Measurements from ENCODE around the gene AP3D1.
"Not testable (repeated sequence)": the region's sequence is repeated elsewhere in the genome, so short reads cannot be mapped to it uniquely, and the experiment has no call there.

Gene AP3D1

DNA sequence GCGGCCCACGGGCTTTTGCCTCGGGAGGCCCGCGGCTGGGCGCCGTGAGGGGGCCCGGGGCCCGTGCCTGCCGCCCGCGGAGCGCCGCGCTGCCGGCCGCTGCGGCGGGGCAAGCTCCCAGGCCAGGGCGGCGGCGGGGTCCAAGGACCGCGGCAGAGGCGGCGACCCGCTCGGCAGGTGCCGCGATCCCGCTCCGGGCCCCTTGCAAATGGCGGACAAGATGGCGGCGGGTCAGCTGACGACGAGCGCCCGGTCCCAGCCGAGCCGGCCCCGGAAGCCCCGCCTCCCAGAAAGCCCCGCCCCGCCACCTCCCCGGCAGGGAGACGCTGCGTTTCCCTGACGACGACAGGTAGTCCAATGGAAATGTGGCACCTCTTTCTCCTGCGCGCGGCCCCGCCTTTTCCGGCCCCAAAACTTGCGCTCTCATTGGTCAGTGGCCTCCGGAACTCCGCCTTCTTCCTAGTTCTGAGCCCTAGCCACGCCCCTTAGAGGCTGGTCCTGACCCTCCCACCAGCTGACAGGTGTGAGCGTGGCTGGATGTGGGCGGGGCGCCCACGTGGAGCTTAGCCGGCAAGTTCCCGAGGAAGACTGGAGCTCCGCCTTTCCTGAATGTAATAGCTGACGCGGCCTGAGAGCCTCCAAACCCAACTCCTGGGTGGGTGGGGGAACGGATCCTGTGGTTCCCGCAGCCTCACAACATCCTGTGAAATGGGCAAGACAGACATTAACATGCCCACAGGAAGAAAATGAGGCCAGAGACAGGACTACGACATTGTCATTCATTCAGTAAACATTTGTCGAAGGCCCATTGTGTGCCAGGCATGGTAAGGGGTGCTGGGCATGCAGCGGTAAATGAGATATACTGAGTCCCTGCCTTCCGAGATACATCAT is at the start of gene AP3D1:
Gene AP3D1 (minus strand): TSS at position 228 of the 891 bp plus-strand sequence. CDS start 232 bp downstream, outside the sequence.
- peak; percentile 99 for DNase-seq

GRCh38 chr19:2200624-2201294 is 49.4 kb upstream of the AP3D1 start:
- not testable (repeated sequence) for DNase-seq

DNA sequence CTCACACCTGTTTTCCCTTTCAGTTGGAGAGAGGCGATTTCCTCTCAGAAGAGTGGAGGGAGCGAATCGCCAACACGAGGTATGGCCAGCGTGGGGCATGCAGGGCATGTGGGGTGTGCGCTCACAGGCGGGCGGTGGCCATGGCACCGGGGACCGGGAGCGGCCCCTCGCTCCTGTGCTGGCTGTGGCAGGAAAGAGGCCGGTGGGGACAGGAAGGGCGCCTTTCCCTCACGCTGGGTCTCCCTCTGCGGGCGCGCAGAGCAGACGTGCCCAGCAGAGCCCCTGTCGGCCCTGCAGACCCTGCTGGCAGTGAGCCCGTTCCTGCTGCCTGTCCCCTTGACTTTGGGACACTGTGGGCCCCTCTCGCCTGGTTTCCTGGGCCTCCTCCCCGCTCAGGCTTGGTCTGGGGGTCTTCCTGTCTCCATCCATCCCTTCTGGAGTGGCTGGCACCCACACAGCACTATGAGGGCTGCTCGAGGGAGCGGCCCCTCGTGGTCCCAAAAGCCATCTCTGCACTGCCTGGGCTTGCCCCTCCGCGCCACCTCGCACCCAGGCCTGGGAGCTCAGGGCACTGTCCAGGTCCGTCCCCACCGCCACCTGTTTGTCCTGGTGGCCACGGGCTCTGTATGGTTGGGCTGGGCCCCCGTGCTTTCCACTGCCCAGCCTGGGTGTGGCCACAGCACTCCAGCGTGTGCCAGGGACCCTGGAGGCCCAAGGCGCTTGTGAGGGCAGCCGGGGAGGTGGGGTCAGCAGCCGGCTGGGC is 48.7 kb upstream of the AP3D1 start:
- no peak for DNase-seq

DNA sequence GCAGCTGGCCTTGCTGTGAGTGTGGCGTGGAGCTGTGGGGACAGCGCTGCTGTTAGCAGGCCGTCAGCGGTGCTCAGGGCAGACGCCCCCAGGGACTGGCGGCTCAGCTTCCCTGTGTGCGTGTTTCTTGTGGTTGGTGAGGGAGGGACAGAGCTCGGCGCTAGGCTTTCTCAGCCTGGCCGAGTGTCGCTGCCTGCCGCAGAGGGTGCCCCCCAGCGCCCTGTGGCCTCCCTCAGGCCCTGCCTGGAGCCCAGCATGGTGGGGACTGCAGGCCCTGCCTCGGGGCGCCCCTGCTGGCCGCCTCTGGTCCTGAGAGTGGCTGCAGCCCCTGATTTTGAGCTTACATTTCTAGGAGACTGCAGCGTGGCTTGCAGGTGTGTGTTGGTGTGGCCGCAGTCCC is 47.8 kb upstream of the AP3D1 start:
- no peak for DNase-seq

GRCh38 chr19:2198317-2198716 is 47.0 kb upstream of the AP3D1 start:
- no peak for DNase-seq

DNA sequence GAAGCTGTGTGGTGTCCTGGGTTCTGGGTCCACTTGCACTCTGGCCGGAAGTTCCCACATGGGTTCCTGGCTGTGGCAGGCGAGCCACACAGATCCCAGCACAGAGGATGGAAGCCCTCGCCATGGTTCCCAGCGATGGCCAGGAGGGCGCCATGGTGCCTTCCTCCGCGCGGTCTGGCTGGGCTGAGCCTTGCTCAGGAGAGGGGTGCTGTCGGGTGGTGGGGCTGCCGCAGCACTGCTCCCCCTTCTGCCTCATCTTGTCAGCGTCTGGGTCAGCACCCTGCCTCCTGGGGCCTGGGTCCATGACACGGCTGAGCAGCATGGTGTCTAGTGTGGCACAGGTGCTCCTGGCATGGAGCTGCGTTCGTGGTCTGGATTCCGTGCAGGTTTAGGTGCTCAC is 45.9 kb upstream of the AP3D1 start:
- DNase-seq, result no peak

- no peak for DNase-seq
These were observed 44.5 kb upstream of the AP3D1 start for GRCh38 chr19:2195914-2196313.

DNA sequence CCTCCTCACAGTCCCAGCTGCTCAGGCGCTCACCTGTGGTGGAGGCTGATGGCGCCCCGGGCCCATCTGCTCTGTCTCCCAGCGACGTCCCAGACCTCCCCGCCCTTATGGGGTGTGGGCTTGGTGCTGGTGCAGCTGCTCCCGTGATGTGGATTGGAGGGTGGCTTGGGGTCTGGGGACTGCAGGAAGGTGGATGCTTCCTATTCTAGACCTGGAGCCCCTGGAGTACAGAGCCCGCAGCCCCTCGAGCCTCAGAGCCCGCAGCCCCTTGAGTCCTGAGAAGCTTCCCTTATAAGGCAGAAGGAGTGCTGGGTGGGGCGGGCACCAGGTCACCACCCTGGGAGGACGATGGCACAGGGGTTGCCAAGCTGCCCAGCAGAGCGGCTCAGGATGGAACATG is 44.0 kb upstream of the AP3D1 start:
- no peak for DNase-seq

DNA sequence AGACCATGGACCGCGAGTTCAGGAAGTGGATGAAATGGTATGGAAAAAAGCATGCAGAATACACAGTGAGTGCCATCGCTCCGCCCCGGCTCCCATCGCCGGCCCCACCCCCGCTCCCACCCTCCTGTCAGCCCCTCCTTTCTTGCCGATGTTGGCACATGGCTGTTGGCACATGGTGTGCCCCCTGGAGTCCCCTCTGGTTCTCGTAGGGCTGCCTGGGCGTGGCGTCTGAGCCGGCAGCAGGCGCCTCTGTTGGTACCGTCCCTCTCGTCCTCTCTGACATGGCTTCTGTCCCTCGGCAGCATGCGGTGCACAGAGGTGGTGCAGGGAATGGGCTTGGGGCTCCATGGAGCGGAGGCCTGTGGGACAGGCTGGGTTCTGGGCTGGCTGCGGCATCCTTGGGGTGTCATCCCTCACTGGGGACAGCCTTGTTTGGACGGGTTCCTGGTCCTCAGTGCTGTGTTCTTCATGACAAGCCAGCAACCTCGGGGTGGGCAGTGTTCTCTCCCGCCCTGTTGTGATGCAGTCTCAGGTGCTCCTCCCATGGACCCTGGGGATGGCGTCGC is 43.2 kb upstream of the AP3D1 start:
- no peak for DNase-seq

DNA sequence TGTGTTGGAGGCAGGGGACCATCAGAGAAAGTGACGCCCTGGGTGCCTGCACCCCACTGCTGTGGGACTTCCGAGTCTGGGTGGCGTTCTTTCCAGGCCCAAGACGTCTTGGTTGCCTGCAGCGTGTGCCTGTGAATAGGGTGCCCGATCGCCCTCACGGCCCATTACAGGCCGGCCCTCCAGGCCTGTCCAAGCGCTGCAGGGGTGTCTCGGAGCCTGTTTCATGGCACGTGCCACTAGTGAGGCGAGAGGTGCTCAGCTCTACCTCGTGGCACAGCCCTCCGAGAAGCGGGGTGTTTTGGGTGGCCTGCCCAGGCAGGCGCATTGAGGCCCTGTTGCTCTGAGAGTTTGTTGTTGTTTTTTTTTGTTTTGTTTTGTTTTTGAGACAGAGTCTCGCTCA is 42.4 kb upstream of the AP3D1 start:
- DNase-seq, result no peak

DNA sequence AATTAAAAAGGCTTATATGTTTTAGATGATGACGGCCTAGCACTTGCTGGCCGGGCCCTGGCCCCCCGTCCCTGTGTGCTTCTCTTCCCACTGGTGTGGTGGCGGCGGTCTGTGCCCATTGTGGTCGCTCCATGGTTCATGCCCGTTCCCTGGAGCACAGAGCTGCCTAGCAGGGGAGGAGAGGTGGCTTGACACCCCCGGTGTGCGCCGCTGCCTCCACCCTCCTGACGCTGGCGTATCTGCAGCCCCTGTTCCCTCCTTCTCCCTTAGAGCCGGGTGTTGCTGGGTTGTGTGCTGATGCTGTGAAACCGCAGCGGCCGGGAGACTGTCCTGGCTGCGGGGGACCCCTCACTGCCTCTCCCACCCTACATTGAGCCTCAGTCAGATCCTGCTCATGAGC is 41.5 kb upstream of the AP3D1 start:
- DNase-seq, result no peak

DNA sequence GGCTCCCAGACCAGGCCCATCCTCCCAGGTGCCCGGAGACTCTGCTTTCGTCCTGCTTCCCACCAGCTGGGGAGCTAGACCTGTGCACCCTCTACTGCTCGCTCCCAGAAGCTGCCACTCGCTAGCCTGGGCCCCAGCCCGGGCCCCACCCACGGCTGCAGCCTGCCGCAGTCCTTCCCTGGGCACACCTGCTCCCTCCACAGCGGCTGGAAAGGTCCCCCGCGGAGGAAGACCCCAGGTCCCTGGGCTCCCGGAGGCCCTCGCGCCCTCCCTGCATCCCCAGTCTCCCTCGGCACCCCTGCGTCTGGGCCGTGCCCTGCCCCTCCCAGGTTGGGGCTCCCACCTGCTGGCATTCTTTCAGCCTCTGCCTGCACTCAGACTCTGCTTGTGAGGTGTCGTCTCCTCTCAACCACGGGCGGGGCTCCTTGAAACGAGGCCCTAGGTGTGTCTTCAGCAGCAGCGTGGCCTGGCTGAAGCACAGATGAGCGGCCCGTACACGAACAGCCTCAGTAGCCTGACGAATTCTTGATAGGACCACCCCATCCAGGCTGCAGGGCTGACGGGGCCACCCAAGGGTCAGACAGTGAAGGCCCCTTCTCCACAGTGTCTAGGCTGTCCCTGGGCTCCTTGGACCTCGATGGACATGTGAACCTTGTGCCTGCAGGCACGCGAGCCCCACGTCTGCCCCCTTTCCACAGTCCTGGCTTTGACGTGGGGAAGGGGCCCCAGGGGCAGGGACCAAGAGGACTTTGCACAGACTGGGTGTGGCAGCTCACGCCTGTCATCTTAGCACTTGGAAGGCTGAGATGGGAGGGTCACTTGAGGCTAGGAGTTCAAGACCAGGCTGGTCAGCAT is 40.3 kb upstream of the AP3D1 start:
- no peak for DNase-seq

DNA sequence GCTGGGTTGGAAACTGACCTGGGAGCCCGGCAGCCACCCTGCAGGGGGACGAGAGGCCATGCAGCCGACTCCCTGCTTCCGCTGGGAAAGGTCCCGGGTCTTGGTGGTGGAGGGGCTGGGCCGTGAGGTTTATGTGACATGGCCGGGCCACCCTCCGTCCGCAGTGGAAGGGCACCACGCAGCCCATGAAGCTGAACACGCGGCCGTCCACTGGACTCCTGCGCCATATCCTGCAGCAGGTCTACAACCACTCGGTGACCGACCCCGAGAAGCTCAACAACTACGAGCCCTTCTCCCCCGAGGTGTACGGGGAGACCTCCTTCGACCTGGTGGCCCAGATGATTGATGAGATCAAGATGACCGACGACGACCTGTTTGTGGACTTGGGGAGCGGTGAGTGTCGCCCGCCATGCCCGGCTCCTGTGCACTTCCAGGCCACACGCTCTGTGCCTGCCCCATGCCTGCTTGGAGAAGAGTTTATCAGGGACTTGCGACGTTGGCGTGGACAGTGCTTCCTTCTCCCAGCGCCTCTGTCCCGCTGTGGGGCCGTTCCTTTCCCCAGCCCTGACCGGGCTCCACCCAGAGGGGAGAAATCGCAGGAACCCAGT is 39.6 kb upstream of the AP3D1 start:
- DNase-seq, result no peak

GRCh38 chr19:2189880-2190279 is 38.5 kb upstream of the AP3D1 start:
- DNase-seq, result no peak

GRCh38 chr19:2188708-2189385 is 37.5 kb upstream of the AP3D1 start:
- no peak for DNase-seq

DNA sequence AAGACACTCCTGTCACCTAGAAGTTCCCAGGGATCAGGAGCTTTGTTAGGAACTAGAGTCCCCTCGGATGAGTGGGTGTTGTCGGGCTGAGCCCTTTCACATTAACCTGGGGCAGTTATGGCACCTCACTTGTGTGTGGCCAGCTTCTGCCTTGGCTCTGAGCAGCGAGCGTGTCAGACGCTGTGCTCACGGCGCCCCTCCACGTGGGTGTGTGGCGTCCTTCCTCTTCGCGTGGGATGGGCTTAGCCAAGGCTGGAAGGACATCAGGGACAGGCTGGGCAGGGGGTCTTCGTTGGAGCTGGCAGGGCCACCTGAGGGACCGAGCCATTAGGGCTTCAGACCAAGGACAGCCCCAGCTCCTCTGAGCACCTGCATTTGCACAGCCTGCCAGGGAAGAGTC is 35.8 kb upstream of the AP3D1 start:
- DNase-seq, result no peak

DNA sequence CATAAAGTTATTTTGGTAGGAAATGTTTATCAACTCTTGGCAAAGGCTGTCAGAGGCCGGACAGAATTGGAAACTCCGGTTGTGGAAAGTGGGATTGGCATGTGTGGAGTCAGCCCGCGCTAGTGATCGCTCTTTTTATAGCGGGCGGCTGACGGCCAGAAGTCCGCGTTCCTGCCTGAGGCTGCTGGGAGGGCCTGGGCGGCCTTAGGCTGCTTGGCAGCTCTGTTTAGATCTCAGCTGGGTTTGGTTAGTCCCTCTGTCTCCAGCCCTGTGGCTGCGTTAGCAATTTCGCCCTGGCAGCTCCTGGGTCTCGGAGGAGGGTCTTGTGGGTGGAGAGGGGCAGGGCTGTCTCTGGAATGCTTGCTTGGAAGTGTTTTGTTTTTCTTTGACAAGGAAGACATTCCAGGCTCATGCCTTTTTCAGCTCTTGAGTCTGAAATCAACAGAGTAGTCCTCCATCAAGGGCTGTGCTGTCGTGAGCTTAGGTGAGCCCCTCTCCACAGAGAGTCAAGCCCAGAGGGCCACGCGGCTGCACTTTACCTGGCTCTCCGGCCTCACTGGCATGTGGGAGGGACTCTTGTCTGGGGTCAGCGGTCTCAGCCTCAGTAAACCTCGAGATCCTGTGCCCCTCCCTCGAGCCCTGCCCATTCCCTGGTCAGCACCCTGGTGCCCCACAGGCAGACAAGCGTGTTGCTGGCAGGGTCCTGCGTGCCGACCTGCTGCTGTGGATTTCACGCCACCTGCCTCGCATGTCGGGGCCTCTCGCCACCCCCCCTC is 34.9 kb upstream of the AP3D1 start:
- no peak for DNase-seq

DNA sequence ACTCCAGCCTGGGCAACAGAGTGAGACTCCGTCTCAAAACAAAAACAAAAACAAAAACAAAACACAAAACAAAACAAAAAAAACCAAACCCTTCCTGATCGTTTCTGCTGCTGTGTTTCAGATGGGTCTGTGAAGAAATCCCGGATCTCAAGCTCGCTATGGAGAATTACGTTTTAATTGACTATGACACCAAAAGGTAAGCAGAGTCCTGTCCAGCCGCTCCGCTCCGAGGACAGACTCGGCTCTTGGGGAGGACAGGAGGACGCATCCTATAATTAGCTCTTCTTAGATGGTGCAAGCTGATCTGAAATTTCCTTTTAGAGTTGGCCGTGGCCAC is 34.3 kb upstream of the AP3D1 start:
- no peak for DNase-seq

GRCh38 chr19:2184422-2184975 is 33.1 kb upstream of the AP3D1 start:
- no peak for DNase-seq

- DNase-seq, result no peak
These were observed 30.2 kb upstream of the AP3D1 start for GRCh38 chr19:2181633-2181997.
